Measurements from ENCODE around the gene EMILIN1. TPM values are rescaled to one million over a fixed set of nuclear protein-coding genes. Genes with fewer than 3 reads are reported as not detected.

EMILIN1 gene
- total RNA-seq, 6 experiments from 2014 or later = 7.2 to 26.1 (median 21.0) TPM

- WGBS (ENCODE audit: insufficient coverage, low coverage, low lambda C conversion rate, missing lambda C conversion rate) = 43% methylated on average over 12 of the region's 14 CpGs
- H3K27me3 ChIP-seq = no peaks in the 10 kb centered on the region
- peaks cover 0 to 29% (median 19%) of the 10 kb centered on the region in 4 donors for H3K36me3 ChIP-seq
- peak in 2 of 3 donors; percentile 43 to 72 for DNase-seq
- peak overlapping the region; percentile 92 to 97 (median 96) for H3K4me3 ChIP-seq
- peaks cover 0 to 13% (median 4%) of the 10 kb centered on the region in 4 donors for H3K4me1 ChIP-seq
- TF ChIP-seq POLR2A (IDR thresholded peaks at IDR 0.05) (no peak), CTCF (IDR thresholded peaks at IDR 0.05) (no peak)
- peak overlapping the region; percentile 72 to 84 (median 81) for H3K27ac ChIP-seq
- no peaks in the 10 kb centered on the region for H3K9me3 ChIP-seq
- ATAC-seq = peak; percentile 4 to 31 (median 20)
- intact Hi-C loops (cut with DNase I) = loop anchor here in 1 of 2 donors (10.0 kb wide), 1 partner anchor 141 kb away; the partner anchor contains the start of gene DNAJC5G
Observed at GRCh38 chr2:27133195-27133875, 54.9 kb downstream of the EMILIN1 start.

GRCh38 chr2:27133905-27134780 is 55.7 kb downstream of the EMILIN1 start, which contains the start of gene PREB:
PREB (minus strand) TSS chr2:27134636; CDS start chr2:27134421, 215 bp downstream.
- intact Hi-C loops (cut with DNase I) = loop anchor here in 1 of 2 donors (10.0 kb wide), 1 partner anchor 141 kb away; the partner anchor contains the start of gene DNAJC5G
- peaks cover 0 to 13% (median 4%) of the 10 kb centered on the region in 4 donors for H3K4me1 ChIP-seq
- H3K4me3 ChIP-seq = peak within 1 kb of the TSS; percentile 92 to 97 (median 96)
- peak; percentile 86 for TF ChIP-seq POLR2A (IDR thresholded peaks at IDR 0.05)
- TF ChIP-seq CTCF (IDR thresholded peaks at IDR 0.05) = peak in 1 of 4 donors; percentile 7
- ATAC-seq (peak; percentile 91 to 96 (median 92)), DNase-seq (peak; percentile 98)
- WGBS (ENCODE audit: insufficient coverage, low coverage, low lambda C conversion rate, missing lambda C conversion rate) = 0% methylated on average over 16 of the region's 86 CpGs
- peaks cover 0 to 29% (median 19%) of the 10 kb centered on the region in 4 donors for H3K36me3 ChIP-seq
- H3K27me3 ChIP-seq = no peaks in the 10 kb centered on the region
- no peaks in the 10 kb centered on the region for H3K9me3 ChIP-seq
- peak within 1 kb of the TSS; percentile 72 to 84 (median 81) for H3K27ac ChIP-seq

GRCh38 chr2:27134781-27135477 is 56.5 kb downstream of the EMILIN1 start:
- ATAC-seq = no peak
- peaks cover 0 to 24% (median 18%) of the 10 kb centered on the region in 4 donors for H3K36me3 ChIP-seq
- no peaks in the 10 kb centered on the region for H3K9me3 ChIP-seq
- H3K4me3 ChIP-seq = peak overlapping the region; percentile 92 to 97 (median 96)
- no peak for TF ChIP-seq POLR2A (IDR thresholded peaks at IDR 0.05)
- TF ChIP-seq CTCF (IDR thresholded peaks at IDR 0.05) = no peak
- intact Hi-C loops (cut with DNase I) = loop anchor here in 1 of 2 donors (10.0 kb wide), 1 partner anchor 140 kb away; the partner anchor contains the start of gene DNAJC5G
- DNase-seq = no peak
- H3K27ac ChIP-seq = peak overlapping the region in 2 of 3 donors; percentile 72 to 81
- no peaks in the 10 kb centered on the region for H3K27me3 ChIP-seq
- WGBS (ENCODE audit: insufficient coverage, low coverage, low lambda C conversion rate, missing lambda C conversion rate) = 51% methylated on average over 14 of the region's 33 CpGs
- H3K4me1 ChIP-seq = peaks cover 0 to 13% (median 4%) of the 10 kb centered on the region in 4 donors

- H3K27ac ChIP-seq = no peak overlapping the region
Observed at GRCh38 chr2:27135478-27135955, 57.1 kb downstream of the EMILIN1 start.

More at GRCh38 chr2:27135478-27135955, 57.1 kb downstream of the EMILIN1 start:
- peaks cover 0 to 21% (median 13%) of the 10 kb centered on the region in 4 donors for H3K36me3 ChIP-seq
- H3K4me3 ChIP-seq = no peak overlapping the region
- intact Hi-C loops (cut with DNase I) = loop anchor here in 1 of 2 donors (10.0 kb wide), 1 partner anchor 139 kb away; the partner anchor contains the start of gene DNAJC5G
- 74% methylated on average over 11 of the region's 12 CpGs for WGBS (ENCODE audit: insufficient coverage, low coverage, low lambda C conversion rate, missing lambda C conversion rate)
- DNase-seq (no peak), ATAC-seq (no peak)
- TF ChIP-seq CTCF (IDR thresholded peaks at IDR 0.05) (no peak), POLR2A (IDR thresholded peaks at IDR 0.05) (no peak)
- H3K4me1 ChIP-seq = peaks cover 0 to 13% (median 4%) of the 10 kb centered on the region in 4 donors
- H3K9me3 ChIP-seq = no peaks in the 10 kb centered on the region
- no peaks in the 10 kb centered on the region for H3K27me3 ChIP-seq

All from right lobe of liver (tissue), 6 donors.